GM10248 (cell line): Measurements from ENCODE around the gene SLC10A3.

Source experiments
- CTCF ChIA-PET: fragments of 300-600 bp; sonication (Branson Sonifier 250); formaldehyde crosslinking; extraction: SDS; loops from one replicate; lab custom pipeline; 2021; ENCODE audit warnings: antibody characterized with exemption; lab: Yijun Ruan, JAX
- POLR2A ChIA-PET: fragments of 350-650 bp; sonication (Branson Sonifier 250); formaldehyde crosslinking; extraction: SDS; loops from one replicate; lab custom pipeline; 2020; ENCODE audit warnings: antibody characterized with exemption; lab: Yijun Ruan, JAX
- DNase-seq: peaks from one replicate; pipeline ENCODE4 v3.0.0; 2012; ENCODE audit errors: extremely low spot score
- TF ChIP-seq, protein P1 (sequence below): IDR thresholded peaks from 2 replicates; pipeline ENCODE4 v1.5.1; 2012; ENCODE audit warnings: mild to moderate bottlenecking, low read depth; ENCODE audit errors: extremely low read depth, missing control alignments, control extremely low read depth

SLC10A3 gene

DNA sequence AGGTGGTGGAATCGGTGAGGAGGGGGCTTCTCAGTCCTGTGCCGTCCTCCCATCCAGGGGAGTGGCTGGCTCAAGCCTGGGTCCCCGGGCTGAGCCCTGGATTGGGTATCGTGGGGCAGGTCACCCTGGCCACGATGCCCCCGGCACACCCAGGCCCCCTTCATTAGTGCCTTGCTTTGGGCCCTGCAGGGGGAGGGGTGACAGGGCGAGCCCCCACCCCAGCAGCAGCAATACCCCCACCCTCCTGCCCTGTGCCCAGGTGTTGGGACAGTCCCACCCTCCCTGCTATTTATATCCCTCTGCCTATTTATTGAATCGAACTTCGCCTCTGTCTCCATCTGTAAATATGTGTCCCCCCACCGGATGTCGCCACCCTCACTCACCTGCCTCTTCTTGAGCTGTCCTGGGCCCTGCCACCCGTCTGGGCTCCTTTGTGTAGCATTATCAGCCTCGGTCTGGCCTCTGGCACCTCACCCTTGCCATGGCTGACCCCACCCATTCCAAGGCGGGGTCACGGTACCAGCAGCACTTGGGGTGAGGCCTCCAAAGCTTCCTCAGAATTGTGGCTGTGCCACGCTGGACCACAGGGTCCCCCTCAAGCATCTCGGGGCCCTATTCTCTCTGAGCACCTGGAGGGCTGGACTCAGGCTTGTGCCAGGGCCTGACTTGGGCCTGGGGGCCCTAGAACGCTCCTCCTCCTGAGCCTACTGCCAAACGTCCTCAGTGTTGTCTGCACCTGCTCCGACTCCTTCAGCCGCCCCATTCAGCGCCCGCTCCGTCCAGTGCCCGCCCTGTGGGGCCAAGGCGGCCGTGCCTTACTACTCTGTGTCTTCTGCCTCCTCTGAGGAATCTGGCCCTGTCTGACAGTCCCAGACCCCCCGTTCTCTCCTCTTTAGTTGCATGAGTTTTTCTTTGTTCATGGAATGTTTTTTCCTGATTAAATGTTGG lies 17.5 kb downstream of the SLC10A3 start:
- no peak for DNase-seq
- CTCF ChIA-PET = no interaction called here
- POLR2A ChIA-PET = no interaction called here
- TF ChIP-seq, protein P1, sequence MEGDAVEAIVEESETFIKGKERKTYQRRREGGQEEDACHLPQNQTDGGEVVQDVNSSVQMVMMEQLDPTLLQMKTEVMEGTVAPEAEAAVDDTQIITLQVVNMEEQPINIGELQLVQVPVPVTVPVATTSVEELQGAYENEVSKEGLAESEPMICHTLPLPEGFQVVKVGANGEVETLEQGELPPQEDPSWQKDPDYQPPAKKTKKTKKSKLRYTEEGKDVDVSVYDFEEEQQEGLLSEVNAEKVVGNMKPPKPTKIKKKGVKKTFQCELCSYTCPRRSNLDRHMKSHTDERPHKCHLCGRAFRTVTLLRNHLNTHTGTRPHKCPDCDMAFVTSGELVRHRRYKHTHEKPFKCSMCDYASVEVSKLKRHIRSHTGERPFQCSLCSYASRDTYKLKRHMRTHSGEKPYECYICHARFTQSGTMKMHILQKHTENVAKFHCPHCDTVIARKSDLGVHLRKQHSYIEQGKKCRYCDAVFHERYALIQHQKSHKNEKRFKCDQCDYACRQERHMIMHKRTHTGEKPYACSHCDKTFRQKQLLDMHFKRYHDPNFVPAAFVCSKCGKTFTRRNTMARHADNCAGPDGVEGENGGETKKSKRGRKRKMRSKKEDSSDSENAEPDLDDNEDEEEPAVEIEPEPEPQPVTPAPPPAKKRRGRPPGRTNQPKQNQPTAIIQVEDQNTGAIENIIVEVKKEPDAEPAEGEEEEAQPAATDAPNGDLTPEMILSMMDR = no peak

DNA sequence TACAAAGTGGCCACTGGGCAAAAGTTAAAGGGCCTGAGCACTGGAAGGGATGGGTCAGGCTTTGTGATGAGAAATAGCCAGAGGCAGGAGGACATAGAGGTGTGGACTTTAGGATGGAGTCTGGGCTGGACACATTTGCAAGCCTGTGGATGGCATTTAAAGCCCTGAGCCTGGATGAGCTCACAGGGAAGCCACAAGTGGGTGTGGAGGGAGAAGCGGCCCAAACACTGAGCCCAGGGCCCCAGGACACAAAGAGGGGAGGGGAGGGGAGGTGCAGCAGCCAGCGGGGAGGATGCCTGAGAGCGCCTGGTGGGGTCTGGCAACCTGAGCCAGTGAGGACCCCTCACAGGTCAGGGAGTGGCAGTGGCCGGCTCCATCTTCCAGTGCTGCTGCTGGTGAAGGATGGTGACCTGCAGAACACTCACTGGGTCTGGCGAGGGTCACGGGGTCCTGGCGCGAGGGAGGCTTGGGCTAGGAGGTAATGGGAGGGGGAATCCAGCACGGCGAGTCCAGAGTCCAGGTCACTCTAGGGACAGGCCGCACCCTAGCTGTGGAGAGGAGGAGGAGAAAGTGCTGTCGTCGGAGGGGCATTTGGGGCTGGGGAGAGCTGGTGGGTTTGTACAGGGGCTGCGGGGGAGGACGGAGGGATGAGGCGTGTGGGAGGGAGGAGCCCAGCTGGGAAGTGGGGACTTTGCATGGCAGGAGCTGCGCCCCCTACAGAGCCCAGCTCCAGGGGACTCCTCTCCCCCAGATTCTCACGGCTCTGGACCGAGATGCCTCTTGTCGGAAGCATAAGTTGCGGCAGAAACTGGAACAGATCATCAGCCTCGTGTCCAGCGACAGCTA lies 18.4 kb downstream of the SLC10A3 start:
- CTCF ChIA-PET = no interaction called here
- no peak for DNase-seq
- POLR2A ChIA-PET = no interaction called here
- TF ChIP-seq, protein P1 = no peak

DNA sequence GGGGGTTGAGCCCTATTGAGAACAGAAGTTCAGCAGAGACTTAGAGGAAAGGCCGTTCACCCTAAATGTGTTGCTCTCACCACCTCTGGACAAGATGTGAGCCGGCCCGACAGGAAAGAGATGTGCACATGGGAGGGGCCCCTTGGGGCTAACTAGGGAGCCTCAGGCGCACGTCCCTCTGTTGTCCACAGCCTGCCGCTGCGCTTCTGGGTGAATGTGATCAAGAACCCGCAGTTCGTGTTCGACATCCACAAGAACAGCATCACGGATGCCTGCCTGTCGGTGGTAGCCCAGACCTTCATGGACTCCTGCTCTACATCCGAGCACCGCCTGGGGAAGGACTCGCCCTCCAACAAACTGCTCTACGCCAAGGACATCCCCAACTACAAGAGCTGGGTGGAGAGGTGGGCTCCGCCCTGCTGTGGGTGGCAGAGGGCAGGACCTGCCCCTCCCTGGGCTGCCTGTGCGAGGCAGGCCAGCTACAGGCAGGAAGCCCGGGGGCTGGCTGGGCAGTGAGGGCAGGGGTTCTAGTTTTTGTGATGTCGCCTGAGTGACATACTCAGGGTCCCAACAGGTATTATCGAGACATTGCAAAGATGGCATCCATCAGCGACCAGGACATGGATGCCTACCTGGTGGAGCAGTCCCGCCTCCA lies 19.4 kb downstream of the SLC10A3 start:
- CTCF ChIA-PET = no interaction called here
- POLR2A ChIA-PET = interaction anchor here (0.6 kb wide), 1 partner anchor 581 kb away, joined by 3 read pairs; no protein-coding TSS in a partner anchor
- TF ChIP-seq, protein P1 = no peak
- DNase-seq = no peak

DNA sequence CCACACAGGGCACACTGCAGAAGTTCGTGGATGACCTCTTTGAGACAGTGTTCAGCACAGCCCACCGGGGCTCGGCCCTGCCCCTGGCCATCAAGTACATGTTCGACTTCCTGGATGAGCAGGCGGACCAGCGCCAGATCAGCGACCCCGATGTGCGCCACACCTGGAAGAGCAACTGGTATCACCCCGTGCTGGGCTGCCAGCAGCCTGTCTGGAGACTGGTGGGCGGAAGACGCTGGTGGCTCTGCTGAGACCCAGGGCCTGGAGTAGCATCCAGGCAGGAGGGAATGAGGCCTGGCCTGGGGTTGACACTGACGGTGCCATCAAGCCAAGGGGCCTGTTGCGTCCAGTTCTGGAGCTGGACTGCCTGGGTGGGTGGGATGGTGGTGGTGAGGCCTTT lies 20.0 kb downstream of the SLC10A3 start:
- CTCF ChIA-PET = no interaction called here
- no peak for DNase-seq
- TF ChIP-seq, protein P1 = no peak
- POLR2A ChIA-PET = interaction anchor here (0.6 kb wide), 1 partner anchor 580 kb away, joined by 3 read pairs; no protein-coding TSS in a partner anchor

DNA sequence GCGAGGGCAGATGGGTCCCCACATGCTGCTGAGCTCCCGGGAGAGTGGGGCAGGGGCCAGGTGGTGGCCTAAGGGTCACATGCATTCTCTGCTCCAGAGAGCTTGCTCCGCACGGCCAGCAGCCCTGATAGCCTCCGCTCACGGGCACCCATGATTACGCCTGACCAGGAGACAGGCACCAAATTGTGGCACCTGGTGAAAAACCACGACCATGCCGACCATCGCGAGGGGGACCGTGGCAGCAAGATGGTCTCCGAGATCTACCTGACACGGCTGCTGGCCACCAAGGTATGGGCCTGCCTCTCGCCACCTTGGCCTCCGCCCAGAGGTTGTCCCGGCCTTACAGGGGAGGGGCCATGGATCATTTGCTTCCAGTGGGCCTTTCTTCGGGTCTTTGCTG lies 20.5 kb downstream of the SLC10A3 start:
- TF ChIP-seq, protein P1 = no peak
- ChIA-PET POLR2A (no interaction called here), CTCF (no interaction called here)
- no peak for DNase-seq

DNA sequence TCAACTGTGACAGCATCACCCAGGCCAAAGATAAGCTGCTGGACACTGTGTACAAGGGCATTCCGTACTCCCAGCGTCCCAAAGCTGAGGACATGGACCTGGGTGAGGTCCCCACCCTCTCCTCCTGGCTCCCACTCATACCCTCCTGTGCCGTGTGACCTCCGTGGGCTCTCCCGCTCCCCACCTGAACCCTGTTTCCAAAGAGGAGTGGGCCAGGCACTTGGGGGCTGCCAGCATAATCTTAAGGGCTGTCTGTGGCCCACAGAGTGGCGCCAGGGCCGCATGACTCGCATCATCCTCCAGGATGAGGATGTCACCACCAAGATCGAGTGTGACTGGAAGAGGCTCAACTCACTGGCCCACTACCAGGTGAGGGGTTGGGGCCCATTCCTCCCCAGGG lies 21.3 kb downstream of the SLC10A3 start:
- ChIA-PET POLR2A (no interaction called here), CTCF (no interaction called here)
- no peak for DNase-seq
- TF ChIP-seq, protein P1 = no peak
